HG03354 (cell line): Measurements from ENCODE around the gene ELOVL5.
"Not testable (repeated sequence)": the region's sequence is repeated elsewhere in the genome, so short reads cannot be mapped to it uniquely, and the experiment has no call there.

Source experiments
- ATAC-seq: cut with Tn5 transposase; IDR thresholded peaks from one replicate; pipeline ENCODE4 v1.9.1; 2021; ENCODE audit warnings: mild to moderate bottlenecking; ENCODE audit not compliant: unreplicated experiment, poor library complexity, severe bottlenecking

The ELOVL5 gene, protein sequence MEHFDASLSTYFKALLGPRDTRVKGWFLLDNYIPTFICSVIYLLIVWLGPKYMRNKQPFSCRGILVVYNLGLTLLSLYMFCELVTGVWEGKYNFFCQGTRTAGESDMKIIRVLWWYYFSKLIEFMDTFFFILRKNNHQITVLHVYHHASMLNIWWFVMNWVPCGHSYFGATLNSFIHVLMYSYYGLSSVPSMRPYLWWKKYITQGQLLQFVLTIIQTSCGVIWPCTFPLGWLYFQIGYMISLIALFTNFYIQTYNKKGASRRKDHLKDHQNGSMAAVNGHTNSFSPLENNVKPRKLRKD

DNA sequence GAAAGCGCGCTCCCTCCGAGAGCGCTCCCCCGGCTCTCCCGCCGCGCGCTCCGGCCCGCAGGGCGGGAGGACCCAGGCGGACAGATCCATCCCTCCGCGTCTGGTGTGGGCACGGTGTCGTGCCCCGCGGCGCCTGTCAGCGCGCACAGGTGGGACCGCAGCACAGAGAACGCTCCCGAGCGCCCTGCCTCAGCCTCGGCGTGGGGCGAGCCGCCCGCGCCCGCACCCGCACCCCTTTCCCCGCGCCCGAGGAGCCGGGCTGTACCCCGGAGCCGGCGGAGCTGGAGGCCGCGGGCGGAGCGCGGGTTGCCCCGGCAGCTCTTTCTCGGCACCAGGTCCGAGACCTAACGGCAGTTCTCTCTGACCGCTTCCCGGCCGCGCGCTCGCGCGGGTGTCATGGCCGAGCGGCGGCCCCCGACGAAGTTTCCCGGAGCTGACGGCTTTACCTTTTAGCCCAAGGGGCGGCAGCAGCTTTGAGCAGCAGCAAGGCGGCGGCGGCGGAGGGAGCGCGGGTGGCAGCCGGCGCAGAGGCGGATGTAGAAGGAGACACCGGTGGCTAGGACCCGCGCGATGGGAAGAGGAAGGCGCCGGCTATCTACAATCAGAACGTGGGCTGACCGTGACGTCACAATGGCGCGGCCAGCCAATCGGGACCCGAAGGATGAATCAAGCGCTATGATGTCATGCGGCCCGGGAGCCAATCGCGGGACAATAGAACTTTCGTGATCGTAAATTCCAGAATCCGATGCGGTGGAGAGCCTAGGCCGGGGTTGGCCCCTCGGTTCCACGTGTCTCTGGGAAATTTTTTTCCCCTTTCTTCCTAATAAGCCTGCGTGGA lies at the start of gene ELOVL5:
Gene ELOVL5, minus strand, starts transcription at position 580 of the 838 bp plus-strand sequence. CDS start 53,251 bp downstream, outside the sequence.
- ATAC-seq, result peak; percentile 81

DNA sequence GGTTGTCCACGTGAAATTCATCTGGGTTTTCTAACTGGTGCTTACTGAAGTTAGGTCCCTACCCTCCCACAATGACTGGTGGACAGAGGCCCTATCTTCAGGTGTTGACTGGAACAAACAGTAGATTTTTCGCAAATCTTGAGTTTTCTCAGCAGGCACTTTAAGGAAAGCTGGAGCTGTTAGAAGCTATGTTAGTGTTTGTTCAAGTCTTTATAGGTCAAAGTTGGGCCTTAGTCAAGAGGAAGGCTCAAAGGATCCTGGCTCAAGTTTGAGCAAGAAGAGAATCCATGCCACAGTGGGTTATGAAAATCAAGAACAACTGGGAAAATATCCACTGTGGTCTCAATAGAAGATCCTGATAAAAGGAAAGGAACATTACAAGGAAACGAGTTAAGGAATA lies 48.5 kb upstream of the ELOVL5 start:
- ATAC-seq, result no peak

DNA sequence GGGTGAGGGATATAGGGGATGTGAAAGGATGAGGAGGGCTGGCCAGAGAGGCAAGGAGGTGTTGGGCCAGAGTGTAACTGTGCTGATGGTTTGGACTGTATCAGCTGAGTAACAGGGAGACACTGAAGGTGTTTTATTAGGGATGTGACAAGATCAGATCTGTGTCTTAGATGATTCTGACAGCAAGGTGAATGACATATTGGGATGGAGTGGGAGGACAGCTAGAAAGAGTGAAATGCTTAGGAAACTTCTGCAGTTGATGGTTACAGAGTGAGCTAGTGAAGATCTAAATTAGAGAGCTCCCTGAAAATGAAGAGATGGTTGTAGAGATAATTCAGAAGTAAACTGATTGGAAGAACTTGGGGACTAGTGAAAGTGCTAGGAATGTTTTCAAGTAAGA lies 47.2 kb upstream of the ELOVL5 start:
- ATAC-seq, result no peak

DNA sequence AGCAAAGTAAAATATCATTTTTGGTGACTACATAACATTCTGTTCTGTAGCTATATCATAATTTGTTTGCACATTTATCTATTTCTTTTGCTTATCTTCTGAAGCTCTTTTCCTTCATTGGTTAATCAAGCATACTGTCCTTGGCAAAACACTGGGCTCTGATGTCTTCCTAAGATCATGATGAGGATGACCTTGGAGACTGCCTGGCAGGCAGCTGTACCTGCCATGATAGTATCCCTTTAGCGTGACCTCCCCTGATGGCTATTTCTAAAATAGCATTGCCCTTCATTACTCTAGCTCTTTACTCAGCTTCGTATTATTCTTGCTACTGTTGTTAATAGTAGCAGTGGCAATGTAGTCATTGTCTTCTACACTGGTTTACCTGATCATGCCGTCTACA lies 46.0 kb upstream of the ELOVL5 start:
- ATAC-seq, result no peak

DNA sequence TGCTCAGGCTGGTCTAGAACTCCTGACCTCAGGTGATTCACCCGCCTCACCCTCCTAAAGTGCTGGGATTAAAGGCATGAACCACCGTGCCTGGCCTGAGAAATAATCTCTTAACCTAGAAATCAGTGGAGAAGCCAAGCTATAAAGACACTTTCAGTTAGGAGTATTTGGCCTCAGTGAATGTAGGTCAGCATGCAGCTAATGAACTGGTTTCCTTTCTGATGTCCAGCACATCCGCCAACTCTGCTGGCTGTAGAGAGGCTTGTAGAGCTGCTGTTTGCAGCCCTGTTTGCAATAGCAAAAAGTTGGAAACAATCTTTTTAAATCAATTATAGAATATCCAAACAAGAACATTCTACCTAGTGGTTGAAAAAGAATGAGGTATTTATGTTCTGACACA lies 42.4 kb upstream of the ELOVL5 start:
- no peak for ATAC-seq

DNA sequence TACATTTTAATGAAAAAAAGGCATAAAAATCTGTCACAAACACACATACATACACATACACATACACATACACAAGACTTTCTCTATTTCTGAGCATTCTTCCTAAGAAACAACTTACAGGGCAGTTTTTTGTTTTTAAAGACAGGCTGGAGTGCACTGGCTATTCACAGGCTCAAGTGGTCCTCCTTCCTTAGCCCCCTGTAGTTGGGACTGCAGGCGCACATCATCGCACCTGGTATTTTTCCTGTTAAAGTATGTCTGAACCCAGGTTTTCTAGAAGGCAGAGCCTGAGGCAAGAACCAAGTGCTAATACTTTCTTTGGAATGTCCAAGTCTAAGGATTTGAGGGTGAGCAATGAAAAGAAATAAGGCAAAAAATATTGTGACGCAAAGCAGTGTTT lies 41.3 kb upstream of the ELOVL5 start:
- no peak for ATAC-seq

DNA sequence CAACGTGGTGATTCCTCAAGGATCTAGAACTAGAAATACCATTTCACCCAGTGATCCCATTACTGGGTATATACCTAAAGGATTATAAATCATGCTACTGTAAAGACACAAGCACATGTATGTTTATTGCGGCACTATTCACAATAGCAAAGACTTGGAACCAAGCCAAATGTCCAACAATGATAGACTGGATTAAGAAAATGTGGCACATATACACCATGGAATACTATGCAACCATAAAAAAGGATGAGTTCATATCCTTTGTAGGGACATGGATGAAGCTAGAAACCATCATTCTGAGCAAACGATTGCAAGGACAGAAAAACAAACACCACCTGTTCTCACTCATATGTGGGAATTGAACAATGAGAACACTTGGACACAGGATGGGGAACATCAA lies 39.9 kb upstream of the ELOVL5 start:
- ATAC-seq, result not testable (repeated sequence)

DNA sequence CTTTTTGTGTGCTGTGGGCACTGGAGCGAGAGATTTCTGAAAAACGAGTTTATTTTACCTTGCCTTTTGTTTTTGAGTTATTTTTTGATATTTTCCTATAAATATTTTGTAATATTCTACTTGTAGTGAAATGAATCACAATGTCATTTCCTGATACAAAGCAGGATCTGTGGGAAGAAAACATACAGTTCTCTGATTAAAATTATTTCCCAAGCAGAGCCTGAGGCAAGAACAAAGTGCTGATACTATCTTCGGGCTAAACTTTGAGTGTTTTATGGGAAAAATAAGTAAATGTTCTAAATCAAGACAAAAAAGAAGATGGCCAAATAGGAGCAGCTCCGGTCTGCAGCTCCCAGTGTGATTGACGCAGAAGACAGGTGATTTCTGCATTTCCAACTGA lies 33.7 kb upstream of the ELOVL5 start:
- ATAC-seq, result no peak

DNA sequence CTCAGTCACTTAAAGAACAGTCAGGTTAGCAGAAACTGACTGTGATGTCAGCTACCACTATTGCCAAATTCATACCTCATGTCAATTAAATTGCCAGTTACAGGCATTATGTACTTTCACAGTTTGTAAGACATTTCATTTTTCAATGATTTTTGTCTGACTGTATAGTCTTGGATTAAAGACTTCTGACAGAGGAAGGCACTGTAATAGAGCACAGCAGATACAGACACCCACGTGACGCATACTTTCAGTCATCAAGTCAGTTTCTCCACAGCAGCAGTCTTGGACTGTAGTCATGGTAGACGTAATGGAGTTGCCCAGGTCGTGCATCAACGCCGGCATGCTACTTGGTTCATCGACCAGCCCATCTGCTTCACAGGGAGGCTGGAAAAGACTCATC lies 29.5 kb upstream of the ELOVL5 start:
- no peak for ATAC-seq

DNA sequence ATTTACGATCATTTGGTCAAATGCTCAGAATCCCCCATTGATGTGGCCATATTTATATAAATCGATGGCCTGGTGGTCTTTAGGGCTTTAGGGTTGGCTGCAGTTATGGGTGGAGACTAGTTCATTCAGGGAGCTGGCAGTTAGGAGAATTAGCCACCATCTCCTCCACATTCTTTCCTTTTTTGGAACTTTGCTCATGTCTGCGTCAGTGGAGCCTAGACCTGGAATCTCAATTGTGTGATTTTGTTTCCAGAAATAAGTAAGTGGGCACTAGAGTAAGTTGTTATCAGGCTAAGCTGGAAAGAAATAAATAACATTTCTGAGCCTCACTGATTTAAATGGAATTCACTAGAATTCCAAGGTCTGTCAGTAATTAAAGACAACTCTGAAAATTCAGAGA lies 29.0 kb upstream of the ELOVL5 start:
- ATAC-seq, result no peak

DNA sequence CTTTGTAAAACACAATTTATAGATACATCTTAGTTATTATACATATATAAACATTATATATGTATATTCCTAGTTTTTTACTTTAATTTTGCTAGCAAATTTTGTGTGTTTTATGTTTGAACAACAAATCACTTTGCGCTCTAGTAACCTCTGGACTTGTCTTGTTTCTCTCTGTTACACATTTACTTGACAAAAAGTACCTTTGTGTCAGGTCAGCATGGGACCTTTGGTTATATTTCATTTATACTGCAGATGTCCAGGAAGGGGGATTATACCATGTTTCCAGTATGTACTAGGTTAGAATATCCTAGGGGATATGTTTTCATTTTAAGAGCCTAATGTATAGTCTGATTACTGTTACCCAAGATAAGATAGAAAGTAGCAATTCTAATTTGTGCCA lies 28.5 kb upstream of the ELOVL5 start:
- ATAC-seq, result no peak

DNA sequence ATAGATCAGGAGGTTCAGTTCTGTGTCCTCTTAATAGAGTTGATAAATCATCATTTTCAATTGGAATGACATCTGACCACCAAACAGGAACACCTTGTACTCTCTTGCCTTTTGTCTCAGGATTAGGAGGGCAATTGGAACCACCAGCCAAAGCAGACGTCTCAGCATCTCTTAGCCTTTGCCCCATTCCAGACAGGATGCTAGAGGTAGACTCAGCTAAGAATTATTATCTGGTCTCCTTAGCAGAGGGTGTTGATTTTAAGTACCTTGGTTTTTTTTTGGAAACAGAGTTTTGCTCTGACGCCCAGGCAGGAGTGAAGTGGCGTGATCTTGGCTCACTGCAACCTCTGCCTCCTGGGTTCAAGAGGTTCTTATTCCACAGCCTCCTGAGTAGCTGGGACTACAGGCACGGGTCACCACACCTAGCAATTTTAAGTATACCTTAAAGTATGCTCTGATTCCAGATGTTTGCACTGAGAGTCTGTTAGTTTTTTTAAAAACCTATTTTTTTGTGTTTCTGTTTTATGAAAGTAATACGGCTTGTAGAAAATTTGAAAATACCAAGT lies 28.0 kb upstream of the ELOVL5 start:
- no peak for ATAC-seq

DNA sequence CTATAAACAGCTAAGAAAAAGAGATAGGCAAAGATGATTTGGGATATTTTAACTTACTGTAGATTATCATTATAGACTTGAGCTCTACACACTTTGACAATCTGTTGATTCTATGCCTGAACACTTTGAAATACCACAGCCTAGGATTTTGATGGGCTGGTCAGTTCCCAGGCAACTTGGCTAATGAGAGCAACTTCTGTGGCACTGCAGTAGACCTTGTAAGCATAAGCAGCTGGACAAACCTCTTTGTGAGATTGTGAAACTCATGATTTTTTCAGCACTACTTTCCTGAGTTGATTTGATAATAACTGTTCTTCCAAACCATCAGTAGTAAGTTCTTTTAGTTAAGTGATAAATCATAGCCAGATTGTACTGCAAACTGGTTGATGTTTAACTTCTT lies 27.1 kb upstream of the ELOVL5 start:
- ATAC-seq, result no peak

DNA sequence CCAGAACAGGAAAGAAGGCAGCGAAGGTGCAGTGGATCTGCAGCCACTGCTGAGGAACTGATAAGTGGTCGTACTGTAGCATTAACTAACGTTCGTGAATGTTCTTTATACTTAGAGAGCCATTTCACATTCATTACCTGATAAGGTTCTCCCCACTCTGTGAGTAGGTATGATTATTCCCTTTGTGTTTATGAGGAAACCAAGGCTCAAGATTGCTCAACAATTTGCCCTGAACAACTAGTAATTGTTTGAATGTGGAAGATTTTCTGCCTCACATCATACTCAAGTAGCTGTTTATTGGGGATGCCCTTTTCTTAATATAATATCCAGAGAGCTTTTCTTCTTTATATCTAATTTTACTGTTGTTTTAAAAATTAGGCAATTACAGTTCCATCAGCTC lies 24.9 kb upstream of the ELOVL5 start:
- no peak for ATAC-seq

DNA sequence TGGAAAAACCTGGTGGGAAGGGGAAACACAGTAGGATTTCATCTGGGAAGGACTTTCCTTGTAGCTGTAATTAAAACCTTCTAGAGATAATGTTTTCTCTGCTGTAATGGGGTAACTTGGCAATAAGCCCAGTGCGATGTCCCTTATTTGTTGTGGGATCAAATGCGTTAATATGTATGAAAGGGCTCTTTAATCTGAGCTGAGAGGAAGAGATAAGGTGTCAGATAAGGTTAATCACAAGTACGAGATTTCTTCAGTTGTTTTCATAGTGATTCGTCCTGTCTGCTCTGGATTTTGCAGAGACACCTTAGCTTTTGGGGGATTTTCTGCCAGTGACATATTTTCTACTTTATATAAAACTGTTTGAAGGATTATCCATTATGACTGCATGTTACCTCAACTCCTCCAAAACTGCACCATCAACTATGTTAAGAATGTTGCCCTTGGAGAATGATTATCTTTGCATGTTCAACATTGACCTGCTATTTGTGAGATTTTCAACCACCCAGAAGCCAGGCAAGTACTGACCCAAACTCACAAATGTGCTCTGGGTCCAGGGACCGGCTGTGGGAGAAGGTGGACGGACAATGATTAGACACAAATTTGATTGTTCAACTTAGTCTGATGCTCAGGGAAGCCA lies 21.2 kb upstream of the ELOVL5 start:
- no peak for ATAC-seq

DNA sequence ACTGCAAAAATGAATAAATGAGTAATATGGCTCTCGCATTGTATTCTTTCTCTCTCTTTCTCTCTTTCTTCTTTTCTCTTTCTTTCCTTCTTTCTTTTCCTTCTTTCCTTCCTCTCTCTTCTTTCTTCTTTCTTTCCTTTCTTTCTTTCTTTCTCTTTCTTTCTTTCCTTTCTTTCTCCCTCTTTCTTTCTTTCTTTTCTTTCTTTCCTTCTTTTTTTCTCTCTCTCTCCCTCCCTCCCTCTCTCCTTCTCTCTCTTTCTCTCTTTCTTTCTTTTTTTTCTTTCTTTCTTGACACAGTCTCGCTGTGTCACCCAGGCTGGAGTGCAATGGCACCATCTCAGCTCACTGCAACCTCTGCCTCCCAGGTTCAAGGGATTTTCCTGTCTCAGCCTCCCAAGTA lies 20.3 kb upstream of the ELOVL5 start:
- ATAC-seq, result no peak

DNA sequence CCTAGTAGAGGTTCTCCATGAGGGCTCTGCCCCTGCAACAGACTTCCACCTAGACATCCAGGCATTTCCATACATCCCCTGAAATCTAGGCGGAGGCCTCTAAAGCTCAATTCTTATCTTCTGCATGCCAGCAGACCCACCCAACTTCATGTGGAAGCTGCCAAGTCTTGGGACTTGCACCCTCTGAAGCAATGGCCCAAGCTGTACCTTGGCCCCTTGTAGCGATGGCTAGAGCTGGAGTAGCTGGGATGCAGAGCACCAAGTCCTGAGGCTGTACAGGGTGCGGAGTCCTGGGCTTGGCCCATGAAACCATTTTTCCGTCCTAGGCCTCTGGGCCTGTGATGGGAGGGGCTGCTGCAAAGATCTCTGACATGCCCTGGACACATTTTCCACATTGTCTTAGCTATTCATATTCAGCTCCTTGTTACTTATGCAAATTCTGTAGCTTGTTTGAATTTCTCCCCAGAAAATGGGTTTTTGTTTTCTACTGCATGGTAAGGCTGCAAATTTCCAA lies 17.4 kb upstream of the ELOVL5 start:
- no peak for ATAC-seq

DNA sequence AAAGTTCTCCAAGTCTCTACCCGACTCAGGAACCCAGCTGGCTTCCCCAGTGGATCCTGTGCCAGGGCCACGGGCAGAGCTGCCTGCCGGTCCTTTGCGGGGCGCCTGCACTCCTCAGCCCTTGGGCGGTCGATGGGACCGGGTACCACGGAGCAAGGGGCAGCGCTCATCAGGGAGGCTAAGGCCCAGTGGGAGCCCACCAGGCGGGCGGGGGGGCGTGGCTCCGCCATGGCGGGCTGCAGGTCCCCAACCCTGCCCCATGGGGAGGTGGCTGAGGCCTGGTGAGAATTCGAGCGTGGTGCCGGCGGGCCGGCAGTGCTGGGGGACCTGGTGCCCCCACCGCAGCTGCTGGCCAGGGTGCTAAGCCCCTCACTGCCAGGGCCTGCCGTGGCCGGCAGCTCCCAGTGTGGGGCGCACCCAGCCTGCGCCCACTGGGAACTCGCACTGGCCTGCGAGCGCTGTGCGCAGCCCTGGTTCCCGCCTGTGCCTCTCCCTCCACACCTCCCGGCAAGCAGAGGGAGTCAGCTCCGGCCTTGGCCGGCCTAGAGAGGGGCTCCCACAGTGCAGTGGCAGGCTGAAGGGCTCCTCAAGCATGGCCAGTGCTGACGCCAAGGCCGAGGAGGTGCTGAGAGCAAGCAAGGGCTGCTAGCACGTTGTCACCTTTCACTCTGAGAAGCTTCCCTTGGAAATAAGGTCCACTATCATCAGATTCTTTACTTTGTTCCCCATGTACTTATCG lies 14.8 kb upstream of the ELOVL5 start:
- ATAC-seq, result no peak

DNA sequence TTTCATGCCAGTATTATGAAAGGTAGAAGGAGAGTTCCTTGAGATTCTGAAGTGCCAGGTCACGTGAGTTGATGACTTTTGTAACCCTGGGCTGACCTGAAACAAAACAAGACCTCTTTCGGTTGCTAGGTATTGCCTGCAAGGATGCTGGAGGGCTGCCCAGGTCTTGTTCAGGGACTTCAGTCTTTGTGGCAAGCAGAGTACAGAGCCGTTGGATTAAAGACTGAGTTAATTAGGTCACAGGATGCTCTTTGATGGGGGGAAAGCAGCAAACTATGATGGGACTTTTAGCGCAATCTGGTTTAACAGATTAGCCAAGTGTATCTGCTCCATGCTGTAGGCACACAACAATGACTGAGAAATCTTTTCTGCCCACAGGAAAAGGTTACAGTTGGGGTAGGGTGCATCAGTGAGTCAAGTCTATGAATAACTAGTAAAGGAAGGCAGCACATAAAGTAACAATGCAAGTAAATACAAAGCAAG lies 12.8 kb upstream of the ELOVL5 start:
- ATAC-seq, result peak; percentile 40
